HAP-1 (cell line): Measurements from ENCODE around the gene EPHB3.

Source experiments
- DNase-seq, 2 experiments: peaks; one replicate each; pipeline ENCODE4 v3.0.0-alpha.2; 2016 to 2020; ENCODE audit warnings: low spot score in 2 of 2
- H3K27me3 ChIP-seq: fragments of 250-450 bp; sonication (Bioruptor Pico); 2 replicates; pipeline ENCODE4 v1.5.1; 2020; ENCODE audit warnings: low read depth, mild to moderate bottlenecking, moderate library complexity
- H3K36me3 ChIP-seq: fragments of 250-450 bp; sonication (Bioruptor Pico); replicated peaks from 2 replicates; pipeline ENCODE4 v1.5.1; 2020; ENCODE audit warnings: mild to moderate bottlenecking
- H3K4me1 ChIP-seq: fragments of 250-450 bp; sonication (Bioruptor Pico); 2 replicates; pipeline ENCODE4 v1.5.1; 2020; ENCODE audit warnings: mild to moderate bottlenecking
- H3K4me3 ChIP-seq: fragments of 250-450 bp; sonication (Bioruptor Pico); 2 replicates; pipeline ENCODE4 v1.5.1; 2020; ENCODE audit warnings: mild to moderate bottlenecking, moderate library complexity
- H3K9me3 ChIP-seq: fragments of 250-450 bp; sonication (Bioruptor Pico); 2 replicates; pipeline ENCODE4 v1.5.1; 2020; ENCODE audit warnings: mild to moderate bottlenecking, moderate library complexity
- in situ Hi-C: fragments of 300-500 bp; cut with MboI; formaldehyde crosslinking; loops from 3 replicates; pipeline ENCODE4 v1.14.3; 2020; ENCODE audit warnings: low sequenced_read_pairs, inconsistent platforms, mixed read lengths

The EPHB3 gene

DNA sequence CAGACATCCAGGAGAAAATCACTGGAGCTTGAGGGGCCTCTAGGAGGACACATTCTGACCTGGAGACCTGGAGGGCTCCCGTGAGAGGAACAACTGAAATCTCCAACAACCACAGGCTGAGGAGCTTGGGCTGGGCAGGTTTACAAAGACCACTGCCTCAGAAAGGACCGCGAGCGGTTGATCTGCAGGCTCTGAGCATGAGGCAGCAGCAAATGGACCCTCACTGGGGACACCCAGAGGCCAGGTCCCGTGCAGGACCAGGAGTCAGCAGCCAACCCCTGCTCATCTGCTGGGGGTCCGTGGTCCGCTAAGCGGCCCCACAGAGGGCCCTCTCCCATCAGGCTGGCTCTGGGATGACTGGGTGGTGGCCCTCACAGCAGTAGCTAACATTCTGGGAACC, 10.5 kb upstream of the EPHB3 start:
- Histone ChIP-seq H3K36me3 (no peaks in the 10 kb centered on the region), H3K9me3 (no peaks in the 10 kb centered on the region), H3K27me3 (no peaks in the 10 kb centered on the region), H3K4me1 (no peaks in the 10 kb centered on the region), H3K4me3 (no peak overlapping the region)
- in situ Hi-C loops, result no loop called here
- DNase-seq, result no peak

DNA sequence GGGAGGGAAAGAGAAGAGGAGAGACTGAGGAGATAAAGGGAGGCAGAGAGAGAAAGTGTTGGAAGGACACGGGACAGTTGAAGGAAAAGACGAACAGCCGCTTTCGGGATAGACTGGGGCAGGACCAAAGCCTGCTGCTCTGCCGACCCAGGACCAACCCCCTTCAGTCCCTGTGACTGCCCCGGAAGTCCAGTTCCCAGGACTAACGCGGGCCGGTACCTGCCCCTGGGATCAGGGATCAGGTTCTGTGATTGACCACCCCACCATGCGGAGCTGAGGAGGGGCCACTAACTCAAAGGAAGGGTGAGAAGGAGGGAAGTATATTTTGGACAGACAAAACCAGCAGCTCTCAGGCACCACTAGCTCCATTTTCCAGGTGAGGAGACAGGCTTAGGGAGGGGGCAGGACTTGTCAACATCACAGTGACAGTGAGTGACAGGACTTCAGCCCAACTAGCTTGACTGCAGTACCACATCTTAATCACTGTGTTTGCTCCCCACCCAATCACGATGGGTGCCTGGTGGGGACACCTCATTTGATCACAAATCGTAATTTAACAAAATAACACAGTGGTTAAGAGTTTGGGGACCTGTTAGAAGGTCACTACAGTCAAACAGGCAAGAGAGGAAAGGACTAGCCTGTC, 9.8 kb upstream of the EPHB3 start:
- in situ Hi-C loops, result no loop called here
- H3K4me1 ChIP-seq, result no peaks in the 10 kb centered on the region
- H3K4me3 ChIP-seq, result no peak overlapping the region
- DNase-seq, result no peak
- no peaks in the 10 kb centered on the region for H3K36me3 ChIP-seq
- no peaks in the 10 kb centered on the region for H3K9me3 ChIP-seq
- H3K27me3 ChIP-seq, result no peaks in the 10 kb centered on the region

DNA sequence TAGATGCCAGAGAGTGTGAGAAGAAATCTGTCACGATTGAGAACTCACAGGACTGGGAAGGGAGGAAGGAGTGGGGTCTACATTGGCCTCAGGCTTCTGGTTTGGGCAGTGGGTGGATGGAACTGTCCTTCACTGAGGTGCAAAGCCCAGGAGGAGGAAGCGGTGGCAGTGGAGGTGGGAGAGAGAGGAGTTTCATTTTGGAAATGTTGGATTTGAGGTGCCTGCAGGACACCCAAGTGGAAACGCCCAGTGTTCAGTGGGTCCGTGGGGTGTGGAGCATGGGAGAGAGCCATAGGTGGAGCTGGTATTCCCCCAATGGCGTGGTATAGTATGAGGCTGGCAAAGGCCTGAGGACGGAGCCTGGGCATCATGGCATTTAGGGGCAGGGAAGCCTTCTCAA, 9.3 kb upstream of the EPHB3 start:
- in situ Hi-C loops, result no loop called here
- no peaks in the 10 kb centered on the region for H3K9me3 ChIP-seq
- no peaks in the 10 kb centered on the region for H3K36me3 ChIP-seq
- no peaks in the 10 kb centered on the region for H3K27me3 ChIP-seq
- no peaks in the 10 kb centered on the region for H3K4me1 ChIP-seq
- DNase-seq, result no peak
- H3K4me3 ChIP-seq, result no peak overlapping the region

DNA sequence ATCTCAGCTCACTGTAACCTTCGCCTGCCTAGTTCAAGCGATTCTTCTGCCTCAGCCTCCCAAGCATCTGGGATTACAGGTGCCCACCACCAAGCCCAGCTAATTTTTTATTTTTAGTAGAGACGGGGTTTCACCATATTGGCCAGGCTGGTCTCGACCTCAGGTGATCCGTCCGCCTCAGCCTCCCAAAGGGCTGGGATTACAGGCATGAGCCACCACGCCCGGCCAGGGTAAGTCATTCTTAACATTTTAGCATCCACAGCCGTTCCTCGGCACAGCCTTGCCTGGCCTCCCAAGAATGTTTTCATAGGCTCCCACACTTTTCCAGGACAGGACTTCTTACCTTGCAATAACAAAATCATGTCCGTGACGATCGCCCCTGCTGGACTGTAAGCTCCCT, 8.7 kb upstream of the EPHB3 start:
- in situ Hi-C loops, result no loop called here
- Histone ChIP-seq H3K4me1 (no peaks in the 10 kb centered on the region), H3K4me3 (no peak overlapping the region), H3K9me3 (no peaks in the 10 kb centered on the region), H3K36me3 (no peaks in the 10 kb centered on the region), H3K27me3 (no peaks in the 10 kb centered on the region)
- no peak for DNase-seq

DNA sequence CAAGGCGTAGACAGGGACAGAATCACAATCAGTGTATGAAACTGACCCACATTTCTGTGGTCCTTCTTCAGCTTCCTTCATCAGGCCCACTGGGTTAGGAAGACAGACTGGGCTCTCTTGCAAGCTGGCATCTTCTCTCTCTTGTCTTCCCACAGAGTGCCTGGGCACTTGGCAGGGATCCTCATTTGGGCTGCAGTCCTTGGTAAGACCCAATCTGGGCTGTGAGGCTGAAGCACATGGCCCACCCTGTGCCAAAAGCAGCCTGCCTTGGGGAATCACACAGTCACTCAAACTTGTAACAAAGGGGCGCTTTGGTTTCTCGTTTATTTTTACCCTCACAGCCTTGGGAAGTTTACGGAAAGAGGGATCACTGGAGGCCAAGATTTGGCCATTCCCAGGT, 8.2 kb upstream of the EPHB3 start:
- no peak for DNase-seq
- Histone ChIP-seq H3K36me3 (no peaks in the 10 kb centered on the region), H3K9me3 (no peaks in the 10 kb centered on the region), H3K27me3 (no peaks in the 10 kb centered on the region), H3K4me3 (no peak overlapping the region), H3K4me1 (no peaks in the 10 kb centered on the region)
- in situ Hi-C loops, result no loop called here

DNA sequence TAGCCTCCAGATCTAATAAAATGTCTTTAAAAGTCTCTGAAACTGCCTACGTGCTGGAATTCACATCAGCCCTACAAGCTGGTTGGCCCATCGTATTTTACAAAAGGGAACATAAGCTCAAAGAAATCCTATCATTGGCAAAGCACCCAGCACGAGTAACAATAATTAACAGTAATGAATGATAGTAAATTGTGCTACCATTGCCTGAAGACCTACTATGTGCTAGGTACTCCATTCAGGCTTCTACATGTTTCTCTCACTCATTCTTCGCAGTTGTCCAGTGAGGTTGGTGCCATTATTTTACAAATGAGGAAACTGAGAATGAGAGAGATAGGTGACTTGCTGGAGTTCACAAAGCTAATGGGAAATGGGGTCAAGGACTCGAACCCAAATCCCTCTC, 7.1 kb upstream of the EPHB3 start:
- no peak for DNase-seq
- H3K4me3 ChIP-seq, result no peak overlapping the region
- H3K9me3 ChIP-seq, result no peaks in the 10 kb centered on the region
- no peaks in the 10 kb centered on the region for H3K4me1 ChIP-seq
- no peaks in the 10 kb centered on the region for H3K27me3 ChIP-seq
- in situ Hi-C loops, result no loop called here
- H3K36me3 ChIP-seq, result no peaks in the 10 kb centered on the region

DNA sequence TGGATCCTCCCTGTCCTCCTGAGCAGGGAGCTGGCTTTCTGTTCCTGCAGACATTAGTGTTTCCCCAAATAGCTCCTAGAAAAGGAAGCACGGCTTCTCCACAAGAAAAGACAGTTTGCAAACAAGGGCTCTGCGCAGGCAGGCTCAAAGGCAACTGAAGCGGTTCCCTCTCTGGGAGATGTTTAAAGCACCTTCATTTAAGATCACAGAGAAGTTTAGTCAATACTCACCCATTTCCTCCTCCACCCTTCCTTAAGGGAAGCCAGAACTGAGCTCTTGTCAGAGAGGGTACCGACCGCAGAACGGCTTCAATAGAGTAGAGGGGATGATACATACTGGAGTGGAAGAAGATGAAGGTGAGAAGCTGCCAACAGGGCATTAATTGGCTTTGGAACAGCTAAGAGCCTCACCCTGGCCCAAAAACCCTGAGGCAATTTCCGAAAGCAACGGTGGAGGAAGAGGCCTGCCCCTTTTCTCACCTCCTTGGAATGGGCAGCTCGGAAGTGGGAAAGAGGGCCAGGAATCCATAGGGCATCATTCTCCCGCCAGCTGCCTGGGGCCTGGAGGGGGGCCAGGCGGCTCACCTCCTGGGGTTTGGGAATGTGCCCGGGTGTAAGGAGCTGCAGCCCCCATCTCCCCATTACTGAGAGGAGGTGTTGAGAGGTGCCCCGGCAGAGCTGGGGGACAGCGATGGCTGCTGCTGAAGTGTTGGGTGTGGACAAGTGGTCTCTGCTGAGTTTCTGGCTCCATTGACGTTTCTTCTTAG, 4.8 kb upstream of the EPHB3 start:
- no peak for DNase-seq
- in situ Hi-C loops, result no loop called here
- H3K27me3 ChIP-seq, result no peaks in the 10 kb centered on the region

DNA sequence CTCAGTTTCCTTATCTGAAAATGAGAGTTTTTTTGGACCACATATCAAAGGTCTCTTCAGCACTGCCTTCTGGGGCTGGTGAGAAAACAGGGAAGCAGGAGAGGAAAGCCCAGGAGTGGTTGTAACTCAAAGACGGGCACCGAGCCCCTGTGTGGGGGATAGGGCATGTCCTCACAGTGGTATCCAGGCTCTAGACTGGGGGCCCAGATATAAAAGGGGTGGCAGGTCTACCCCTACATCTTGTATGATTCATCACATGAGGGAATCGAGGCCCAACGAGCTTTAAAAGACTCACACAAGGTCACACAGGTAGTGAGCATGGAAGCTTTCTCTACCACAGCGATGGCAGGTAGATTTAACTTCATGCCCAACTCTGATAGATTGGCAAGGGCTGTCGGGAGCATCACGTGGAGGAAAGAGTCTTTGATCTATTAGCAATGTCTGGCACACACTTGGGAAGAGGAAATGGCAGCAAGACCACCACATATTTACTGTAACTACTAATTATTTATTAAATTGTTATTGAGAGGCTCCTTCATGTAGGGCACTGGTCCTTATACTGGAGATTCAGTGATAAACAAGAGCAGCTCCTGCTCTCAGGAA, 4.1 kb upstream of the EPHB3 start:
- Histone ChIP-seq H3K4me1 (peaks cover 4% of the 10 kb centered on the region; the same call in 1 of the 2 replicates), H3K4me3 (no peak overlapping the region), H3K27me3 (no peaks in the 10 kb centered on the region)

More for the DNA sequence above, 4.8 kb upstream of the EPHB3 start:
- Histone ChIP-seq H3K36me3 (no peaks in the 10 kb centered on the region), H3K4me3 (no peak overlapping the region), H3K4me1 (peaks cover 4% of the 10 kb centered on the region; the same call in 1 of the 2 replicates), H3K9me3 (no peaks in the 10 kb centered on the region)

DNA sequence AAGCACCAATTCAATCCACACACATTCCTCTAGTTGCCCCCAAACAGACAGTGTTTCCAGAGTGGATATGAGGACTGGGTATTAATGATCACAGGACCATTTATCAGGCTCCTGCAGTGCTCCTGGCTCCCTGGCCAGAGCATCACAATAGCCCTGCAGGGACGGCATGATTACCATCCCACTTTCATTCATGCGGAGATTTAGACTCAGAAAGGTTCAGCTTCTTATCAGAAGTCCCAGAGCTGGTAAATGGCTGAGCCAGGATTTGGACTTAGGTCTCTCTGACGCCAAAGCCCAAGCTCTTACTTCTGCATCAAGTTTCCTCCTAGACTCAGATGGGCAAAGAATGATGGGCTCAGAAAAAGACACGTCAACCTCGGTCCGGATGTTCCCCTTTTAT, 2.9 kb upstream of the EPHB3 start:
- Histone ChIP-seq H3K27me3 (no peaks in the 10 kb centered on the region), H3K9me3 (no peaks in the 10 kb centered on the region), H3K36me3 (no peaks in the 10 kb centered on the region), H3K4me3 (no peak overlapping the region), H3K4me1 (peaks cover 12% of the 10 kb centered on the region)
- DNase-seq, result no peak
- in situ Hi-C loops, result no loop called here

More for the DNA sequence above, 4.1 kb upstream of the EPHB3 start:
- in situ Hi-C loops, result no loop called here
- H3K36me3 ChIP-seq, result no peaks in the 10 kb centered on the region
- H3K9me3 ChIP-seq, result no peaks in the 10 kb centered on the region
- DNase-seq, result no peak

DNA sequence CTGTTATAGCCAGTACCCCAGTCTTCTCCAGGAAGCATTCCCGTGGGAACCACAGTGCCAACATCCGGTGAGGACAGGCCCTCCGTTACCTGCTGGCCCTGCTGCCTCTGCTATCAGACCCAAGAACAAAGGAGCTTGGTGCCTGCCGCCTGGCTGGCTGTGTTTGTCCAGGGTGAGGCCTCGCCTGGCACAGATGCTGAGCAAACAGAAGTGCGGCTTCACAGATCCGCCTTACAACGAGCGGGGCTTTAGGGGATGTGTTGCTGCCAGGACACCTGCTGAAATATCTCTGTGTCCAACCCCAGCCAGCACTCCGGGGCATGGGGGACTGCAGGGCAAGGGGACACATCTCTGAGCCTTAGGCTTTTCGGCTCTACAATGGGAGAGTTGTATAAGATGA, 2.2 kb upstream of the EPHB3 start:
- no peak for DNase-seq
- no peaks in the 10 kb centered on the region for H3K27me3 ChIP-seq
- in situ Hi-C loops, result no loop called here

DNA sequence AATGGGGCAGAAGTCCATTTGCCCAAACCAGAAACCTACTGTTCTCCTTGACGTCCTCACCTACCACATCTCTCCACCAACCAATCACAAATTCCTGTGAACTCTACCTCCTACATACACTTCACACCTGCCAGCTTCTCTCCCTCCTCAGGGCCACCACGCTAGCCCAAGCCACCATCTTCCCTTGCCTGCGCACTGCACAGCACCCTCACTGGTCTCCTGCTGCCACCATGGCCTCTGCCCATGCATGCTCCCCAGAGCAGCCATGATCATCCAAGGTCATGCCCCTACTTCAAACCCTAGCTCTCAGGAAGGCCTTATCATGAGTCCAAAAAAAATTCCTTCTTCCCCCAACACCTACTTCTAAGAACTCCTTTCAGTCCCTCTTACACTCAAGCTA, 1.1 kb upstream of the EPHB3 start:
- no peaks in the 10 kb centered on the region for H3K27me3 ChIP-seq

More for the DNA sequence above, 2.2 kb upstream of the EPHB3 start:
- Histone ChIP-seq H3K4me1 (peaks cover 18% of the 10 kb centered on the region), H3K36me3 (no peaks in the 10 kb centered on the region), H3K4me3 (no peak overlapping the region), H3K9me3 (no peaks in the 10 kb centered on the region)

DNA sequence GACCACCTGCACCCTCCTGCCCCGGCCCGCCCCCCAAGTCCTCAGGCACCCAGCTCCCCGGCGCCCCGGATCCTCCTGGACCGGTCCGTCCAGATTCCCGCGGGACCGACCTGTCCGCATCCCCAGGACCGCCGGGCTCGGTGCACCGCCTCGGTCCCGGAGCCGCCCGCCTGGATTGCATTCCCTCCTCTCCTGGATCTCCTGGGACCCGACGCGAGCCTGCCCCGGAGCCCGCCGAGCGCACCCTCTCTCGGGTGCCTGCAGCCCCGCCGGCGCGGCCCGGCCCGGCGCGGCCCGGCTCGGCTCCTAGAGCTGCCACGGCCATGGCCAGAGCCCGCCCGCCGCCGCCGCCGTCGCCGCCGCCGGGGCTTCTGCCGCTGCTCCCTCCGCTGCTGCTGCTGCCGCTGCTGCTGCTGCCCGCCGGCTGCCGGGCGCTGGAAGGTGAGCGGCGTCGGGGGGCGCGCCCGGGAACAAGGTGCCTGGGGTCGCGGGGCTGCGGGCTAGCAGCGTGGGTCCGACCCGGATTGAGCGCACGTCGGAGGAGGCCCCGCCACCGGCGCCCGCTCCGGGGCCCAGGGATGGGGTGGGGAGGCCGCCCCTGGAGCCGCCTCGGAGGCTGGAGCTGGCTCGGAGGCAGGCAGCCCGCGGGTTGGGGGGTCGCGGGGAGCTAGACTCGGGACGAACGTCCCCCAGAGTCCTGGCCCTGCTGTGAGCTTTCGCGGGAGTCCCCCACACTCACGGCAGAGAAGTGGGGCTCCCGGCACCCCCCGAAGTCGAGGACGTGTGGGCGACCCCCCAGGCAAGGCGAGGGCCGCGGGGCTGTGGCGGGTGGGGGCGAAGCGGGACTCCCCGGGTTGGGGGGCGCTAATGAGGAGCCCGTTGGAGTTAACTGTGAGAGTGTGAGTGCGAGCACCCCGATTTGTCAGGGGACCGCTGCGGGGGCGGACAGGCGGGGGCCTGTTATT, 610 bp downstream of the EPHB3 start:
- in situ Hi-C loops, result no loop called here
- Histone ChIP-seq H3K36me3 (no peaks in the 10 kb centered on the region), H3K27me3 (no peaks in the 10 kb centered on the region), H3K4me3 (peak overlapping the region; percentile 85), H3K9me3 (no peaks in the 10 kb centered on the region), H3K4me1 (peaks cover 31% of the 10 kb centered on the region)
- DNase-seq, result peak in 1 of 2 experiments; percentile 31

More for the DNA sequence above, 1.1 kb upstream of the EPHB3 start:
- peaks cover 29% of the 10 kb centered on the region for H3K4me1 ChIP-seq
- no peak overlapping the region for H3K4me3 ChIP-seq
- in situ Hi-C loops, result no loop called here
- H3K36me3 ChIP-seq, result no peaks in the 10 kb centered on the region
- no peak for DNase-seq
- no peaks in the 10 kb centered on the region for H3K9me3 ChIP-seq

DNA sequence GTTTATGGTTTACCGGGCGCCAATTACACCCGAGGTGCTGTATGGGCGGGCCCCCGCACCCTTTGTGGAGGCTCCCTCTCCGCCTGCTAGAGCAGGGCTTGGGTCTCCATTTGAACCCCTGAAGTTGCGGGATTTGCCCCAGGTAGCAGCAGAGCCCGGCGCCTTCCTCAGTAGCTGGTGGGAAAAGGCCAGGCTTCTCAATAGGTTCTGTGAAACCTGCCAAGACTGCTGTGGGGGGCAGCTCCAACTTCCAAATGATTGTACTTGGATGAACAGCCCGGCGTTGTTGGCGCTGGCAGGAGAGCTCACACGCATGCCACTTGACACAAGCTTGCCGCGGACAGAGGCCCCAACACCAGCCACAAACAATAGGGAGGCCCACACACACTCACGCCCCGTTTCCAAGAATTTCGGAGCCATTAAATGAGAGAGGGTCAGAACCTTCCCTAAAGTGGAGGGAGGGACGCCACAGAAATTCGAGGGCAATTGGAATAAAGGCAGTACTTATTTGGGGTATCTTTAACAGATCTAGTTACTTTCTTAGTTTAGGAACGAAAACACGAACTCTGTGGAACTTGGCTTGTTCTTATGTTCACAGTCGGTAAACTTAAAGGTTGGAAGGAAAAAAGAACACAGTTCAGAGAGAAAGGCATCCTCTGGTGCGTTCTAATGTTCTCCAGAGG, 1.4 kb downstream of the EPHB3 start:
- Histone ChIP-seq H3K4me1 (peaks cover 33% of the 10 kb centered on the region), H3K9me3 (no peaks in the 10 kb centered on the region), H3K4me3 (peak overlapping the region; percentile 85), H3K27me3 (no peaks in the 10 kb centered on the region), H3K36me3 (no peaks in the 10 kb centered on the region)
- in situ Hi-C loops, result no loop called here
- peak; percentile 28 to 61 for DNase-seq
